Germinal center (tissue), 1 donor: ENCODE measurements around the gene BRSK2.

Experiments used
- DNase-seq: peaks from one replicate; pipeline ENCODE4 v3.0.0; 2012; ENCODE audit warnings: mixed read lengths, low spot score

The BRSK2 gene

GRCh38 chr11:1437500-1437899, 47.8 kb downstream of the BRSK2 start:
- DNase-seq: no peak

DNA sequence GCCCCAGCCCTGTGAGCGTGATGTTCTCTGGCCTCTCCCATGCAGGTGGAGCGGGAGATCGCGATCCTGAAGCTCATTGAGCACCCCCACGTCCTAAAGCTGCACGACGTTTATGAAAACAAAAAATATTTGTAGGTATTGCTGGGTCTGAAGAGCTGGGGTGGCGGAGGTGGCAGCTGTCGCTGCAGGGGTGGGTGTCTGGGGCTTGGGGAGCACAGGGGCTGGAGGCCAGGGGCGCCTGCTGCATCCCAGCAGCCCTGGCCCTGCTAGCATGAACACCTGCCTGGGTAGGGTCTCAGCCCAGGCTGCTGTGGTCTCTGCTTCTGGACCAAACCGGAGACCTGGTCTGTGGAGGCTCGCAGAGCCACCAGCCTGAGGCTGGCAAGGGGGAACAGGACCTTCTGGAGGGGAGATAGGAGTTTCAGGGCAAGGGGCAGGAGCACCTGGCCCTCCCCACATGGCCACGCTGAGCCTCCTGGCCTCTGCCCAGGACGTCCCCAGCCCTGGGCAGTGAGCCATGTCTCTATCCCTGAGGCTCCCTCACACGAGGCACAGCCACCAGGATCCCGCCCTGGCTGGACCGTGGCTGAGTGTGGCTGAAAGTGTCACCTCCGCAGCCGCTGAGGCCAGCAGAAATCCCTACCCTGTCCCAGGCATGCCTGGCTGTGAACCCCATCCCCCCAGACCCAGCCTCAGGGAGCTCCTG, 48.7 kb downstream of the BRSK2 start:
- DNase-seq: no peak

- DNase-seq: no peak
These were observed 49.2 kb downstream of the BRSK2 start for GRCh38 chr11:1438967-1439330.

DNA sequence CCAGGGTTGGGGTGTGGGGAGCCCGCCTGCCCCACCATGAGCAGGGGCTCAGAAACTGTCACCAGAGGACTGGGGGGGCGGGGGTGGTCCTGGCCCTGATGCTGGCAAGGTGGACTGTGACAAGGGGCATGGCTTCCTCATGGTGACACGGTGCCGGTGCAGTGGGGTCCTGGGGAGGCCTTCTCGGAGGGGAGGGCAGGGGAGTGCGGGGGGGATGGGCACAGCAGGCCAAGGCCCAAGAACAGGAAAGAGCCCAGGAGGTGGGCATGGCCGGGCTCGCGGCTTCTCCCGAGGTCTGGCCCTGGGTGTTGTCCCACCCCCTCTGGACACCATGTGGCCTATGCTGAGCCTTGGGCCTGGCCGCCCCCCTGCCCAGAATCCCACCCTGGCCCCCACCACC, 49.6 kb downstream of the BRSK2 start:
- DNase-seq: no peak

DNA sequence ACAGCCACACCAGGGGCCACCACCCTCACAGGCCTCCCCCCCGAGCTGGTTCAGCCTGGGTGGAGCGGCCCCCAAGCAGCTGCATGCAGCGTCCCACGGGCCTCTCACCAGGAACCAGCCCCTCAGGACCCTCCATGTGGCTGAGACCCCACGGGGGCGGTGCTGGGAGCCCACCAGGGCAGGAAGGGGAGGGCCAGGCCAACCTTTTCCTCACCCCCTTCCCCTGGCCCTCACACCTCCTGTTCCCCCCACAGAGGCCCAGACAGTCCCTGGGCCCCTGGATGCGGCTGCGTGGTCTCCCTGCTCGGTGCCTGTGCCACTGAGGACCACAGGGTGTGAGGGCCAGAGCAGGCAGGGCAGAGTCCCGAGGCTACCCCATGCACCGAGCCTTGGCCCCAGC, 50.3 kb downstream of the BRSK2 start:
- DNase-seq: no peak

DNA sequence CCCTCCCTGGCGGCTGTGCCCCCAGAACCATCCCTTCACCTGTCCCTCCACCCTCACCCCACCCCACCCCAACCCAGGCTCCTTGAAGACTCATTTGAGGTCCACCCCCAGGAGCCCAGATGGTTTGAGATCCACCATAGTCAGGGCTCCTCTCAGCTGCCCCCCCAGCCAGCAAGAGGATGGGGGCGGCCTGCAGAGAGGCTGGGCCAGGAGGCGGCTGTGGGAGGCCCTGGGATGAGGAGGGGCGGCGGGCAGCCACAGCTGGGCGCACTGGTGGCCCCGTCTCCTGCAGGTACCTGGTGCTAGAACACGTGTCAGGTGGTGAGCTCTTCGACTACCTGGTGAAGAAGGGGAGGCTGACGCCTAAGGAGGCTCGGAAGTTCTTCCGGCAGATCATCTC, 50.8 kb downstream of the BRSK2 start:
- DNase-seq: no peak

DNA sequence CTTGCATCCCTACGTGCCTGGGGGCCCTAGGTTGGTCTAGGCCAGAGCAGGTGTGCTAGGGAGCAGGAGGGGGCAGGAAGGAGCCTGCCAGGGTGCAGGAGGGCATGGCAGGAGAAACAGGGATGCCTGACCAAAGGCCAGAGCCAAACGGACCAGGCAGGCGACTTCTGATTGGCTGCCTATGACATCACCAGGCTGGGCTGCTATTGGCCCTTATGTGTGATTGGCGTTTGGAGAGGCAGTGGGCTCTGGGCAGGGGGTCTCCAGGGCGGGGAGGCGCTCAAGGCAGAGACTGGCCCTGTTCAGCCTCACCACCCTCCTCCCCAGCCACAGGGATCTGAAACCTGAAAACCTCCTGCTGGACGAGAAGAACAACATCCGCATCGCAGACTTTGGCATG, 52.4 kb downstream of the BRSK2 start:
- no peak for DNase-seq

DNA sequence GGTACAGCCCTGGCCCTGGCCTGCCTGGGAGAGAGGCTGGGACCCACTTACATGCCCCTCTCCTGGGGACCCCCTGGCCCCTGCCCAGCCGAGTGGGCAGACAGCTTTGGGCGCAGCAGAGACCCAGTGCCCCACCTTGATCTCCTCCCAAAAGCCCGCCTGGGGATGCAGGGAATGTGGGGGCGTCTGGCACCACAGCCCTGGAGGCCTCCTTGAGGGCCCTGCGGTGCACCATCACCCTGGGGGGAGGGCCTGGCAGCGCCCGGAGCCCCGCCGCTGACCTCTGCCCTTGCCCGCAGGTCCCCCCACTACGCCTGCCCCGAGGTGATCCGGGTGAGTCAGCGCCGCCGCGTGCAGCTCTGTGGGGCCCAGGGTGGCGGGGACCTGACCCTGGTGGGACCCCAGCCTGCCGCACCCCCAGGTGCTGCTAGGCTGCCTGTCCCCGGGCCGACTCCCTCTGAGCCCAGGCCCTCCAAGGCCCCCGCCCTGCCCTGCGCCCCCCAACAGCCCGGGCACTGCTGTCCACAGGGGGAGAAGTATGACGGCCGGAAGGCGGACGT, 53.2 kb downstream of the BRSK2 start:
- DNase-seq: no peak

DNA sequence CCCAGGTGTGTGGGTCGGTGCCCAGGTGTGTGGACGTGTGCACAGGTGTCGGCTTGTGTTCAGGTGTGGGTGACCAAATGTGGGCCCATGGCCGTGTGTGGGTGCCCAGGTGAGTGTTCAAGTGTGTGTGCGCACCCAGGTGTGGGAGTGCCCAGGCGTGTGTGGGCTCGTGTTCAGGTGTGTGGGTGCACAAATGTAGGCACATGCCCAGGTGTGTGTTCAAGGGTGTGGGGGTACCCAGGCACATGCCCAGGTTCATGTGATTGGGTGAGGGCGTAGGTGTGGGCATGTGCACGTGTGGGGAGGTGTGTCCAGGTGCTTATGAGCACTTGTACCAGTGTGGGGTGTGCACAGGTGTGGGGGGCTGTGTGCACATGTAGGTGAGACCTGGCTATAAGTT, 54.0 kb downstream of the BRSK2 start:
- no peak for DNase-seq

- DNase-seq: no peak
These were observed 54.6 kb downstream of the BRSK2 start for GRCh38 chr11:1444321-1444720.

DNA sequence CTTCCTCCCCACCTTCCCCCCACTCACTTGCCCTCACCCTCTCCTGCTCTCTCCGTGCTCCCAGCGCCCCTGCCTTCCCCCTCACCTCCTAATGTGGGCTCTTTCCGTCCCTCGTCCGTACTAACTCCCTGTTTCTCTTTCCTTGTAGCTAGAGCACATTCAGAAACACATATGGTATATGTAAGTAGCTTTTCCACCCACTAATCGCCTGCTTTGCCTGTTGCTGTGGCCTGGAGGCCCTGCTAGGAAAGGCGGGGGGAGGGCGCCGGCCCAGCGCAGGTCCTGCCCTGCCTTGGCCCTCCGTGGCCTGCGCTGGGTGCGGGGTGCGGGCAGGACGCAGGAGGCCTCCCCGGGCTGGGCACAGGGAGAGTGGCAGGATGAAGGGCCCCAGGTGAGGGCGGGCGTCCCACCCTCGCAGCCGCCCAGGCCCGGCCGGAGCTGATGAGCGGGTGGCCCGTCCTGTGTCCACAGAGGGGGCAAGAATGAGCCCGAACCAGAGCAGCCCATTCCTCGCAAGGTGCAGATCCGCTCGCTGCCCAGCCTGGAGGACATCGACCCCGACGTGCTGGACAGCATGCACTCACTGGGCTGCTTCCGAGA, 55.2 kb downstream of the BRSK2 start:
- DNase-seq: no peak

- no peak for DNase-seq
These were observed 56.2 kb downstream of the BRSK2 start for GRCh38 chr11:1445741-1446445.

GRCh38 chr11:1446623-1447022, 56.9 kb downstream of the BRSK2 start:
- no peak for DNase-seq

- no peak for DNase-seq
These were observed 58.4 kb downstream of the BRSK2 start for GRCh38 chr11:1447845-1448825.

DNA sequence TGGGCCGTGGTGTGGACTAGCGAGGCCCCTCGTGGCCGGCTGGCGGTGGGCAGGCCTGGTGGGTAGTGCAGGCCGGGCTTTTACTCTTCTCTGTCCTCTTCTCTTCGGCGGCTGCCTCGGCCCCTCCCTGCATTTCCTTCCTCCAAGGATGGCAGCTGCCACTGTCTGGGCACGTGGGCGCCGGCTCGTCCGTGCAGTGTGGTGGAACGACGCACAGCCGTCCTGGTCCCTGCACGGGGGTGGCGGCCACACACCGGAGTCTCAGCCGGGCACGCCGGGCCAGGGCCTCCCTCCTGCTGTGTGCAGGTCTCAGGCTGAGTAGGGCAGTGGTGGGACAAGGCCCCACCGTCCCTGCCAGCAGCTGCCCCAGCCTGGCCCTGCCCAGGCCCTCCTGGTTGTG, 59.1 kb downstream of the BRSK2 start:
- no peak for DNase-seq

DNA sequence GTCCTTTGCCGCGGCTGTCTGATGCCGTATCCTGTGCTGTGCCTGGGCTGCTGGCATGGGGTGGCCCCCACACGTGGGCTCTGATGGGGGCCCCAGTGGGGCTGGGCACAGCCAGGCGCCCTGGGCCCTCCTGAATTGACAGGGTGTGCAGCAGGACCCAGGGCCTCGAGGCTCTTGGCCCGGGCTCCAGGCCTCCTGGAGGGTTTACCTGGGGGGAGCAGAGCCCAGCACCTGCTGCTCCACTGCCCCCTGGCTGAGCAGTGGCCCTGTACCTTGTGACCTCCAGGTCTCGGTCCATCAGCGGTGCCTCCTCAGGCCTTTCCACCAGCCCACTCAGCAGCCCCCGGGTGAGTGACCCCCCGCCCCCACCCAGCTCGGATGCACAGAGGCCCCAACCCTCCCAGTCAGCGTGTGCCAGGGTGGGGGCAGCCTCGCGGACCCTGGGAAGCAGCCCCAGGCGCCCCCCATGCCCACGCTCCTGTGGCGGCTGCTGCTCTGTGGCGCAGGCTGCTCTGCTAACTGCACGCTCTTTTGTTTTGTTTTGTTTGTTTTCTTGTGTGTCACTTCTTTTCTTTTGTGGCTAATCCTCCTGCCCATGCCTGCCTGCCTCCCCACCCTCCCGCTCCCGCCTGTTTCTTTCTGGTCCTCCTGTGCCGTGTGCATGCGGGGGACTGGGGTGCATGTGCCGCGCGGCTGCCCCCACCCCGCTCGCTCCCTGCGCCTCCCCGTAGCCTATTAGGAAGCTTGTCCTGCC, 59.9 kb downstream of the BRSK2 start:
- no peak for DNase-seq

DNA sequence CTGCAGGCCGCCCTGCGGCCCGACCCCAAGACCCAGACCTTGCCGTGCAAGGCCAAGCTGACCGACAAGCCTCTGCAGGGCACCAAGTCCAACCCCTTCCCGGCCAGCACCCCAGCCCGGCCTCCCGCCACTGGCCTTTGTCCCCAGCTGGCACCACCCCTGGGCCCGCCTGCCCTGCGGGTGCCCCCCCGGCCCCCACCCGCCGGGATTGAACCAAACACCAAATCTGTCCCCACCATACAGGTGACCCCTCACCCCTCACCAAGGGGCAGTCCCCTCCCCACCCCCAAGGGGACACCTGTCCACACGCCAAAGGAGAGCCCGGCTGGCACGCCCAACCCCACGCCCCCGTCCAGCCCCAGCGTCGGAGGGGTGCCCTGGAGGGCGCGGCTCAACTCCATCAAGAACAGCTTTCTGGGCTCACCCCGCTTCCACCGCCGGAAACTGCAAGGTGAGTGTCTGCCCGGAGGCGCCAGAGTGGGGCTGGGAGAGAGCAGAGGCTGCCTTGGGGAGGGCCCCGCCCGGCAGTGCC, 60.7 kb downstream of the BRSK2 start:
- DNase-seq: no peak

DNA sequence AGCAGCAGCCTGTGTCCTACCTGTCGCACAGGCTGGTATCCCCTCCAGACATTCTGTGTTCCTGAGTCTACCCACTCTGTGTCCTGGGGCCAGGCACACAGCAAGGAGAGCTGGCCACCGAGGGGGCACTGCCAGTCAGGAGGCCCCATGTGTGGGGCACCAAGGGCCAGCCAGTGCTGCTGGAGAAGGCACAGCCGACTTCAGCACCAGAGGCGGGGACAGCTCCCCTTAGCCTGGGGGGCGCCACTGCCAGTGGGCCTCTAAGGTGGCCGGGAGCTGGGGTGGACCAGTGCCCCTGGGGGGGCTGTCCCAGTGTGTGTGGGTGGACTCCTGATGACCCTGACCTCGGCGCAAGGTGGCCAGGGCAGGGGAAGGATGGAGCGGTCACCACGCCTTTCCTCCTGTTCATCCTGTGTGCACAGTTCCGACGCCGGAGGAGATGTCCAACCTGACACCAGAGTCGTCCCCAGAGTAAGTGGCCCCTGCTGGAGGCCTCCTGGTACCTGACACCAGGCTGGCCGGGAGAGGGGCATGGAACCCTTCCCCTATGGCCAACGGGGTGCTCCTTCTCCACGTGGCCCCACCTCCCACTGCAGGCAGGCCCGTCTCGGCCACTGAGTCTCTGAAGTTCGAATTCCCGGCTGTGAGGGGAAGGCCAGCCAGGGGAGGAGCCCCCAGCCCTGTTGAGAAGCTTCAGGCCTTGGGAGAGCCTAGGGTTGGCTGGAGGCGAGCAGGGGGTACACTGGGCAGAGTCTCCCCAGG, 61.4 kb downstream of the BRSK2 start:
- no peak for DNase-seq

DNA sequence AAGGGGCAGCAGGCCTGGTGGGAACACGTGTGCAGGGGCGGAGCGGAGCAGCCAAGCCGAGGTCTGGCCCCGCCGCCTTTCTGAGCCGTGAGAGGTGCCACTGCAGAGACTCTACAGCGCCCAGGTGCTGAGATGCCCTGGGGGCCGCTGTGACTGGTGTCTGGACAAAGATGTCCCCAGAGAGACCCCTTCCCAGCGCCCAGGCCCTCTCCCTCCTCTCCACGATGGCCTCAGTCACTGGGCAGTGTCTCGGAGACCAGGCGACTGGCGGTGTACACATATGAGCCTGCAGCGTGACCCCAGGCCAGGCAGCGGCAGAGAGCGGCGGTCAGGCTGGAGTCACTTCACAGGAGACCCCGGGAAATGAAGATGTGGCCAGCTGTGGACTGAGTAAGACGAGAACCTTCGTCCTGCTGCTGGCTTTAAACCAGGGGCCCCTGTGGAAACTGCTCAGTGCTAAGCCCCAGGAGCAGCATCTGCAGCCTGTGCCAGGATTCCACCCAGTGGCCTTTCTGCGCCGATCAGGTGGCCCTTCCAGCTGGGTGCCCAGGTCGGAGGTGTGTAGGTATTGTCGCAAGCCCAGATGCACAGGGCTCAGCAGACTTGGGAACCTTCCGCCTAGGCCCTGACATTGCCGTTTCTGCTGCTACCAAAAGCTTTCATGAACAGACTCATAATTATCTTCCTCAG, 62.2 kb downstream of the BRSK2 start:
- DNase-seq: no peak

DNA sequence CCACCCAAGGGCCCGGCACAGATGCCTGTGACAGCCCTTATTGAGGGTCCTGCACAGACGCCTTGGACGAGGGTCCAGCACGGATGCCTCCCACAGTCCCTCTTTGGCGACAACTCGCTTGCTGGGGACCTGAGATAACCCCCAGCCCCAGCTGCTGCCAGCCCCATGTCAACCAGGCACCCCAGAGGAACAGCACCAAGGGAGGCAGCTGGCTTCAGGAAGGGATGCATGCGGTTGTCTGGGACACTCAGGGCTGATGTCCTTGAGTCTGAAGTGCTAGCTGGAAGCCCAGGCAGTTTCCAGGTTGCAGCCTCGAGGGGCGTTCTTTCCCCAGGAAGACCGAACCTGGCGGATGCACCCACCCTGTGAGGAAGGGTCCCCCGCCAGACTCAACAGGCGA, 63.0 kb downstream of the BRSK2 start:
- no peak for DNase-seq
